GM12873 (cell line): ENCODE results near the gene PLCB1.

Experiments
- TF ChIP-seq, protein P1 (sequence below): IDR thresholded peaks from 2 replicates; pipeline ENCODE4 v1.5.1; 2012; ENCODE audit warnings: low read depth, mild to moderate bottlenecking, moderate library complexity, low read length, control low read depth; ENCODE audit not compliant: insufficient read depth; ENCODE audit errors: missing control alignments

Gene PLCB1

GRCh38 chr20:8435285-8436035 is 303.4 kb downstream of the PLCB1 start:
- TF ChIP-seq, protein P1, sequence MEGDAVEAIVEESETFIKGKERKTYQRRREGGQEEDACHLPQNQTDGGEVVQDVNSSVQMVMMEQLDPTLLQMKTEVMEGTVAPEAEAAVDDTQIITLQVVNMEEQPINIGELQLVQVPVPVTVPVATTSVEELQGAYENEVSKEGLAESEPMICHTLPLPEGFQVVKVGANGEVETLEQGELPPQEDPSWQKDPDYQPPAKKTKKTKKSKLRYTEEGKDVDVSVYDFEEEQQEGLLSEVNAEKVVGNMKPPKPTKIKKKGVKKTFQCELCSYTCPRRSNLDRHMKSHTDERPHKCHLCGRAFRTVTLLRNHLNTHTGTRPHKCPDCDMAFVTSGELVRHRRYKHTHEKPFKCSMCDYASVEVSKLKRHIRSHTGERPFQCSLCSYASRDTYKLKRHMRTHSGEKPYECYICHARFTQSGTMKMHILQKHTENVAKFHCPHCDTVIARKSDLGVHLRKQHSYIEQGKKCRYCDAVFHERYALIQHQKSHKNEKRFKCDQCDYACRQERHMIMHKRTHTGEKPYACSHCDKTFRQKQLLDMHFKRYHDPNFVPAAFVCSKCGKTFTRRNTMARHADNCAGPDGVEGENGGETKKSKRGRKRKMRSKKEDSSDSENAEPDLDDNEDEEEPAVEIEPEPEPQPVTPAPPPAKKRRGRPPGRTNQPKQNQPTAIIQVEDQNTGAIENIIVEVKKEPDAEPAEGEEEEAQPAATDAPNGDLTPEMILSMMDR = no peak

GRCh38 chr20:8438748-8439147 is 306.7 kb downstream of the PLCB1 start:
- TF ChIP-seq, protein P1 = no peak

DNA sequence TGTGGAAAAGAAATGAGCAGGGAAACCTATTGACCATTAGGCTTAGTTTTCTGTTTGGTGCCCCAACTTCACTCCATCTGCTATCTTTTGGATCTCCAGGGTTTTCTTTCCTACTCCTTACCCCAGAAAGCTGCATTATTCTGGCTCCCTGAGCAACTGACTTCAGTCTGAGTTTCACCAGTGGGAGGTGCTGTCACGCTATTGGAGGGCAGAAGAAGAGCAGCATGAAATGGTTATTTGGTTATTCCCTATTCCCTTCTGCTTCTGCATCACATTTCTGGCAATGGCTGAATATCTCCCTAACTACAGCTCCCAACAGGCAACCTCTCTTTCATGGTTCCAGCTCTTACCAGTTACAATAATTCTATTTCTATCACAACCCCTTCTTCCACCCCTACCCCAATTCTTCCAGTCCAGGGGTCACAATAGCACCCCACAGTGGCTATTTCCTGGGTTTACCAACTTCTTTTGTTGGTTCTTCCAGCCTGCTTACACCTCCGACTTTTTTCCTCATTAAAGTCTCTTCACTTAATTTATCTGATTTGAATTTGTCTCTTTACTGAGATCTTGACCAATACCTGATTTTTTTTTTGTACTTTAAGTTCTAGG is 311.5 kb downstream of the PLCB1 start:
- TF ChIP-seq, protein P1 = no peak

DNA sequence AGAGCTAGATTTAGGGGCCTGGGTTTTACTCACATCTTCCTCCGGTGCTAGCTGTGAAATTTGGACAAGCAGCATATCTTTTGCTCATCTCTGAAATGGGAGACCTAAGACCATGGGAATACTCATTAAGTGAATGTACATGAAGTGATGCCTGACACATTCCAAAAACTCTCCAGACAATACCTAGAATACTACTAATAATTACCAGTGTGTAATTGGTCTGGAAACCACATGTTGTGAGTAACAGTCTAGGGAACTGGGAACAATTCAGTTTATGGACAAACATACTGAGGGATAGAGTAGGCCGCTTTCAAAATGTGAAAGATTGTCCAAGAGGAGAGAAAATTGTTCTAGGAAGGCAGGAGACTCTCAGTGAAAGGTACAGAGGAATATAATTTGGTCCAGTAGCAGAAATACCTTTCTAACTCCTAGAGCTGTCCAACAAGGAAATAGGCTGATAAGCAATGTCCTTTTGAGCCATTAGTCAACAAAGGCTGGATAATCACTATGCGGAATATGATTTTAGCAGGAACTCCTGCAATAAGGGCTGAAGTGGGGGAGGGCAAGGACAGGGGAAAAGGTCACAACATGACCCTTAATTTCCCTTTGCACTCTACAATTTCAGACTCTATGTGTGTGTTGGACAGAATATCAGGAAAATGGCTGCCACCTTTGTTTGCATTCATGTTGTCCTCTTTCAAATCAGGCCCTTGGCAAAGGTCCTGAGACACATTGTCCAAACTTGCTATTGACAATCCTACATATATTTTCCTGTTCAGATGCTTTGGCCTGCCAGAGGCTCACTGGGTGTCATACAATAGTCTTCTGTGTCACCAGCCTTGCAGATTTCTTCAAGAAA is 315.4 kb downstream of the PLCB1 start:
- TF ChIP-seq, protein P1 = no peak

- TF ChIP-seq, protein P1 = no peak
These were observed 317.1 kb downstream of the PLCB1 start for GRCh38 chr20:8449123-8449522.

- TF ChIP-seq, protein P1 = peak; percentile 57
These were observed 322.2 kb downstream of the PLCB1 start for GRCh38 chr20:8454137-8454712.
